ENCODE measurements around the gene OR1K1. TPM values are rescaled to one million over a fixed set of nuclear protein-coding genes. Genes with fewer than 3 reads are reported as not detected.

OR1K1 gene
- total and polyA plus RNA-seq, 9 of the 15 experiments (the other 6 are each of a cell fraction or from before 2014, with no cell fraction given): not detected

DNA sequence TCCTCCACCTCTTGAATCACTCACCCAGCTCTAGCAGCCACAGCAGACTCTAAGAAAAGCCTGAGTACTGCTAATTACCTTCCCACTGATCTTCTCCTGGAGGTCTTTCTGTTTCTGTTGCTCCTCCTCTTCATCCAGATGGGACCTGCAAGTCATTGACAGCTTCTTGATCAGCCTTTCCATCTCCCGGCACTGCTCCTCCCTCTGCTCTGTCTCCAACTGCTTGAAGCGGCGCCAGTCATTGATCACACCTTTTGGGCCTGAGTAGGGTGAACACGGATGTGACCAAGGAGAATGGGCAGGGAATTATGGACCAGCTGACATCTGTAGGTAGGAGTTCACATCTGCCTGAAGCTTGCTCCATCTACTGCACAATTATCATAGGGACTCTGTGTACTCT is 23.0 kb downstream of the OR1K1 start:
- Histone ChIP-seq H3K9me3 (replicated peaks; ENCODE audit: control insufficient read depth, insufficient read depth, low read depth, low read length) (no peaks in the 10 kb centered on the region), H3K4me3 (no peak overlapping the region), H3K9me1 (ENCODE audit: control insufficient read depth, insufficient read depth, low read length) (no peaks in the 10 kb centered on the region), H3K9ac (ENCODE audit: insufficient read depth in 1 of 2, low read depth in 2 of 2, low read length in 2 of 2) (no peak overlapping the region; a peak in 1 of 4 replicates), H2AFZ (ENCODE audit: low read depth, low read length) (no peak overlapping the region), H3K27ac (ENCODE audit: extremely low read depth, low read depth, low read length) (no peak overlapping the region), H4K20me1 (replicated peaks; ENCODE audit: control insufficient read depth, insufficient read depth, low read length) (peaks cover 8% of the 10 kb centered on the region; the same call in 1 of the 2 replicates), H3K4me2 (ENCODE audit: insufficient read depth, low read length) (no peak overlapping the region), H3K4me1 (replicated peaks in 1 of 2; ENCODE audit: control insufficient read depth in 2 of 2, insufficient read depth in 2 of 2, low read length in 2 of 2) (peaks cover 17 to 19% of the 10 kb centered on the region in 2 experiments; a peak in 4 of 5 replicates), H3K27me3 (ENCODE audit: control insufficient read depth in 2 of 2, insufficient read depth in 2 of 2, low read length in 2 of 2) (no peaks in the 10 kb centered on the region), H3K36me3 (ENCODE audit: control insufficient read depth, insufficient read depth, low read length) (peaks cover 65% of the 10 kb centered on the region), H3K79me2 (ENCODE audit: control insufficient read depth, insufficient read depth, low read length) (peaks cover 37% of the 10 kb centered on the region)
- FAIRE-seq (no peak), ATAC-seq (no peak), DNase-seq (ENCODE audit: extremely low read depth in 1 of 4, low spot score in 3 of 4) (no peak)
- ChIA-PET POLR2A (interaction anchor here (0.8 to 1.2 kb wide), 2 partner anchors 10 to 12 kb away, joined by 3 to 4 read pairs; no protein-coding TSS in a partner anchor), CTCF (ENCODE audit: low intra/inter-chr PET ratio) (no interaction called here)
- intact Hi-C loops (cut with micrococcal nuclease) (no loop called here), in situ Hi-C loops (cut with MboI) (loop anchor here (10.0 kb wide), 1 partner anchor 522 kb away; no protein-coding TSS in a partner anchor)
- TF ChIP-seq HNRNPLL (IDR thresholded peaks at IDR 0.05; ENCODE audit: low read depth, low read length, poor library complexity, severe bottlenecking) (no peak), NR3C1 (CRISPR knock-in tag; IDR thresholded peaks at IDR 0.05) (no peak), MYNN (IDR thresholded peaks at IDR 0.05) (no peak), MYNN (CRISPR knock-in tag; IDR thresholded peaks at IDR 0.05) (no peak), SMAD2 (IDR thresholded peaks at IDR 0.05; ENCODE audit: low read depth, low read length) (no peak), ZNF76 (CRISPR knock-in tag; IDR thresholded peaks at IDR 0.05; ENCODE audit: borderline replicate concordance) (no peak), ZNF77 (CRISPR knock-in tag; IDR thresholded peaks at IDR 0.05) (no peak)
- TF ChIP-seq, protein P1, sequence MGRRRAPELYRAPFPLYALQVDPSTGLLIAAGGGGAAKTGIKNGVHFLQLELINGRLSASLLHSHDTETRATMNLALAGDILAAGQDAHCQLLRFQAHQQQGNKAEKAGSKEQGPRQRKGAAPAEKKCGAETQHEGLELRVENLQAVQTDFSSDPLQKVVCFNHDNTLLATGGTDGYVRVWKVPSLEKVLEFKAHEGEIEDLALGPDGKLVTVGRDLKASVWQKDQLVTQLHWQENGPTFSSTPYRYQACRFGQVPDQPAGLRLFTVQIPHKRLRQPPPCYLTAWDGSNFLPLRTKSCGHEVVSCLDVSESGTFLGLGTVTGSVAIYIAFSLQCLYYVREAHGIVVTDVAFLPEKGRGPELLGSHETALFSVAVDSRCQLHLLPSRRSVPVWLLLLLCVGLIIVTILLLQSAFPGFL (CRISPR knock-in tag; IDR thresholded peaks at IDR 0.05): no peak
- TF ChIP-seq, protein P2, sequence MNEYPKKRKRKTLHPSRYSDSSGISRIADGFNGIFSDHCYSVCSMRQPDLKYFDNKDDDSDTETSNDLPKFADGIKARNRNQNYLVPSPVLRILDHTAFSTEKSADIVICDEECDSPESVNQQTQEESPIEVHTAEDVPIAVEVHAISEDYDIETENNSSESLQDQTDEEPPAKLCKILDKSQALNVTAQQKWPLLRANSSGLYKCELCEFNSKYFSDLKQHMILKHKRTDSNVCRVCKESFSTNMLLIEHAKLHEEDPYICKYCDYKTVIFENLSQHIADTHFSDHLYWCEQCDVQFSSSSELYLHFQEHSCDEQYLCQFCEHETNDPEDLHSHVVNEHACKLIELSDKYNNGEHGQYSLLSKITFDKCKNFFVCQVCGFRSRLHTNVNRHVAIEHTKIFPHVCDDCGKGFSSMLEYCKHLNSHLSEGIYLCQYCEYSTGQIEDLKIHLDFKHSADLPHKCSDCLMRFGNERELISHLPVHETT (CRISPR knock-in tag; conservative IDR thresholded peaks at IDR 0.05 in 1 of 2, IDR thresholded peaks at IDR 0.05 in 1 of 2): no peak
- TF ChIP-seq, protein P3, sequence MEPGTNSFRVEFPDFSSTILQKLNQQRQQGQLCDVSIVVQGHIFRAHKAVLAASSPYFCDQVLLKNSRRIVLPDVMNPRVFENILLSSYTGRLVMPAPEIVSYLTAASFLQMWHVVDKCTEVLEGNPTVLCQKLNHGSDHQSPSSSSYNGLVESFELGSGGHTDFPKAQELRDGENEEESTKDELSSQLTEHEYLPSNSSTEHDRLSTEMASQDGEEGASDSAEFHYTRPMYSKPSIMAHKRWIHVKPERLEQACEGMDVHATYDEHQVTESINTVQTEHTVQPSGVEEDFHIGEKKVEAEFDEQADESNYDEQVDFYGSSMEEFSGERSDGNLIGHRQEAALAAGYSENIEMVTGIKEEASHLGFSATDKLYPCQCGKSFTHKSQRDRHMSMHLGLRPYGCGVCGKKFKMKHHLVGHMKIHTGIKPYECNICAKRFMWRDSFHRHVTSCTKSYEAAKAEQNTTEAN (CRISPR knock-in tag; IDR thresholded peaks at IDR 0.05): no peak
- TF ChIP-seq, protein P4, sequence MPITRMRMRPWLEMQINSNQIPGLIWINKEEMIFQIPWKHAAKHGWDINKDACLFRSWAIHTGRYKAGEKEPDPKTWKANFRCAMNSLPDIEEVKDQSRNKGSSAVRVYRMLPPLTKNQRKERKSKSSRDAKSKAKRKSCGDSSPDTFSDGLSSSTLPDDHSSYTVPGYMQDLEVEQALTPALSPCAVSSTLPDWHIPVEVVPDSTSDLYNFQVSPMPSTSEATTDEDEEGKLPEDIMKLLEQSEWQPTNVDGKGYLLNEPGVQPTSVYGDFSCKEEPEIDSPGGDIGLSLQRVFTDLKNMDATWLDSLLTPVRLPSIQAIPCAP (CRISPR knock-in tag; IDR thresholded peaks at IDR 0.05; ENCODE audit: borderline replicate concordance): no peak
- WGBS (ENCODE audit: insufficient coverage, low coverage, missing lambda C conversion rate): 69% methylated on average over 4 of the region's 4 CpGs
- no TSS peak for BruUV-seq (replicated peaks)
